CD4-positive, alpha-beta T cell (primary cell): ENCODE data around the gene IGF2BP3. TPM values are rescaled to one million over a fixed set of nuclear protein-coding genes. Genes with fewer than 3 reads are reported as not detected.

Experiments used
- ATAC-seq: fragments of 200-7000 bp; cut with Tn5 transposase; one replicate; pipeline ENCODE4 v1.10.0; 2022; ENCODE audit warnings: mild to moderate bottlenecking; ENCODE audit not compliant: poor library complexity
- CTCF ChIA-PET: fragments of 350-600 bp; sonication (Branson Sonifier 250); formaldehyde crosslinking; loops from one replicate; lab custom pipeline; 2021; ENCODE audit warnings: antibody characterized with exemption, inconsistent platforms; lab: Charles Lee
- POLR2A ChIA-PET: fragments of 350-600 bp; sonication (Branson Sonifier 250); formaldehyde crosslinking; loops from one replicate; lab custom pipeline; 2021; ENCODE audit warnings: antibody characterized with exemption, inconsistent platforms; lab: Charles Lee
- DNase-seq, 14 experiments: peaks; one replicate each; pipeline ENCODE4 v3.0.0-alpha.2; 2013 to 2020; ENCODE audit warnings: mixed read lengths in 2 of 14
- H3K27ac ChIP-seq, 2 donors: one replicate each; pipeline versions ENCODE4 v1.5.1 to v1.7.0; 2013; ENCODE audit warnings: low read length in 2 of 2, low read depth in 1 of 2, mild to moderate bottlenecking in 1 of 2
- H3K27me3 ChIP-seq, 2 experiments: 1 replicate in 1 of 2; 2 replicates in 1 of 2; pipeline versions ENCODE4 v1.6.1 to v1.7.0; 2013; ENCODE audit warnings: low read length in 2 of 2, control low read depth in 1 of 2, mild to moderate bottlenecking in 1 of 2, moderate library complexity in 1 of 2; ENCODE audit not compliant: insufficient read depth in 2 of 2, control insufficient read depth in 1 of 2
- H3K36me3 ChIP-seq: one replicate; pipeline ENCODE4 v1.6.1; 2013; ENCODE audit warnings: low read length, control low read depth; ENCODE audit not compliant: insufficient read depth
- H3K4me1 ChIP-seq: one replicate; pipeline ENCODE4 v1.6.1; 2013; ENCODE audit warnings: low read length, control low read depth; ENCODE audit not compliant: insufficient read depth
- H3K4me3 ChIP-seq: one replicate; pipeline ENCODE4 v1.5.1; 2013; ENCODE audit warnings: mild to moderate bottlenecking, low read length, moderate library complexity
- H3K9me3 ChIP-seq, 2 experiments: 1 replicate in 1 of 2; 2 replicates in 1 of 2; pipeline versions ENCODE4 v1.6.1 to v1.7.0; 2013; ENCODE audit warnings: low read length in 2 of 2, mild to moderate bottlenecking in 2 of 2, control low read depth in 1 of 2, moderate library complexity in 1 of 2; ENCODE audit not compliant: control insufficient read depth in 1 of 2, insufficient read depth in 1 of 2
- H3K27ac Mint-ChIP-seq: one replicate; pipeline ENCODE4 v1.8.0; 2020; ENCODE audit warnings: mixed read lengths
- H3K27me3 Mint-ChIP-seq: one replicate; pipeline ENCODE4 v1.8.0; 2021; ENCODE audit warnings: mixed read lengths
- H3K36me3 Mint-ChIP-seq: one replicate; pipeline ENCODE4 v1.8.0; 2021; ENCODE audit warnings: low read depth, mixed read lengths
- H3K4me1 Mint-ChIP-seq: one replicate; pipeline ENCODE4 v1.8.0; 2021; ENCODE audit warnings: low read depth, mixed read lengths
- H3K4me3 Mint-ChIP-seq: one replicate; pipeline ENCODE4 v1.8.0; 2020; ENCODE audit warnings: mild to moderate bottlenecking, mixed read lengths
- H3K9me3 Mint-ChIP-seq: one replicate; pipeline ENCODE4 v1.8.0; 2020; ENCODE audit warnings: mixed read lengths
- CTCF ChIP-seq: fragments of 200-600 bp; IDR thresholded peaks from one replicate; pipeline ENCODE4 v1.8.0; 2022; ENCODE audit warnings: antibody characterized with exemption, mild to moderate bottlenecking
- intact Hi-C, 2 experiments: fragments of 100-400 bp; cut with DNase I in 1 of 2; cut with micrococcal nuclease in 1 of 2; formaldehyde crosslinking; loops; one replicate each; pipeline versions ENCODE4 v1.15.1 to v1.9.0; 2023 to 2025; cut with DNase I, micrococcal nuclease
- total RNA-seq, 174 experiments: library from RNA in 2 of 174; stranded (reverse) in 2 of 174; gene quantifications; one replicate each; pipeline ENCODE4 v1.2.3 and lab custom pipeline; 2021 to 2026

Gene IGF2BP3
- total RNA-seq, 2 experiments from 2014 or later, result not detected

DNA sequence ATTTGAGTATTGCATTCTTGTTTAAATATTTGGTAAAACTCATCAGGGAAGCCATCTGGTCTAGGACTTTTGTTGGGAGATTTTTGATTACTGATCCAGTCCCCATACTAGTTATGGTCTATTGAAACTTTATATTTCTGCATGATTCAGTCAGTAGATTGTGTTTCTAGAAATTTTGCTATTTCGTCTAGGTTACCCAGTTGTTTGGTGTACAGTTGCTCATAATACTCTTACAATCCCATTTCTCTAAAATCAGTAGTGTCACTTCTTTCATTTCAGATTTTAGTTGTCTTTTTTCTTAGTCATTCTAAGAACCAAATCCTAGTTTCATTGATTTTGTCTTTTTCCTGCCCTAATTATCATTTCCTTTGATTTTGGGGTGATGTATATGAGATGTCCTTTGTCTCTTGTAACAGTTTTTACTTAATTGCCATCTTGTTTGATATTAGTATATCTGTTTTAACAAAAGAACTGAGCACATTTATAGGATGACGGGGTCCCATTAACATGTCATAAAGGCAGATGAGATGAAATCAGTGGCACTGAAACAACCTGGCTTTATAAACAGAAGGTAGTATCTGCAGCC is 163.3 kb downstream of the IGF2BP3 start:
- TF ChIP-seq CTCF, result no peak
- ChIA-PET CTCF (no interaction called here), POLR2A (no interaction called here)
- intact Hi-C loops, result loop anchor here in 1 of 2 experiments (10.0 kb wide), 1 partner anchor 1868 kb away; no protein-coding TSS in a partner anchor
- H3K4me3 Mint-ChIP-seq, result no peak overlapping the region
- peaks cover 43% of the 10 kb centered on the region for H3K4me1 Mint-ChIP-seq
- DNase-seq, result no peak
- Histone ChIP-seq H3K9me3 (no peaks in the 10 kb centered on the region), H3K4me1 (peaks cover 9% of the 10 kb centered on the region), H3K27me3 (no peaks in the 10 kb centered on the region), H3K36me3 (peaks cover 64% of the 10 kb centered on the region), H3K27ac (no peak overlapping the region), H3K4me3 (no peak overlapping the region)
- H3K27ac Mint-ChIP-seq, result peak overlapping the region; percentile 28
- no peaks in the 10 kb centered on the region for H3K27me3 Mint-ChIP-seq
- H3K36me3 Mint-ChIP-seq, result peaks cover 83% of the 10 kb centered on the region
- no peaks in the 10 kb centered on the region for H3K9me3 Mint-ChIP-seq
- no peak for ATAC-seq

- peaks cover 49% of the 10 kb centered on the region for H3K36me3 Mint-ChIP-seq
- no peaks in the 10 kb centered on the region for H3K27me3 Mint-ChIP-seq
- H3K9me3 Mint-ChIP-seq, result no peaks in the 10 kb centered on the region
- DNase-seq (no peak), ATAC-seq (no peak)
- peak overlapping the region; percentile 93 for H3K4me3 ChIP-seq
- peak overlapping the region; percentile 90 for H3K4me3 Mint-ChIP-seq
- H3K27ac ChIP-seq, result peak overlapping the region; percentile 60 to 74
- CTCF ChIA-PET, result interaction anchor here (0.6 to 2.6 kb wide), 3 partner anchors 10 to 443 kb away, joined by 3 to 12 read pairs (median 4); no protein-coding TSS in a partner anchor
- H3K27ac Mint-ChIP-seq, result peak overlapping the region; percentile 95
- H3K9me3 ChIP-seq, result no peaks in the 10 kb centered on the region
- H3K4me1 Mint-ChIP-seq, result peaks cover 62% of the 10 kb centered on the region
- H3K4me1 ChIP-seq, result peaks cover 35% of the 10 kb centered on the region
- TF ChIP-seq CTCF, result no peak
- intact Hi-C loops, result loop anchor here (5.0 to 10.0 kb wide), 9 partner anchors 172 to 1875 kb away; partner anchors contain the start of genes TRA2A (in 2 of the 2), CCDC126 (in 1 of the 2), CYCS (in 1 of the 2) and FAM221A (in 1 of the 2)
- peaks cover 18% of the 10 kb centered on the region for H3K36me3 ChIP-seq
- no peaks in the 10 kb centered on the region for H3K27me3 ChIP-seq
- POLR2A ChIA-PET, result interaction anchor here (0.9 to 1.7 kb wide), 7 partner anchors 13 to 297 kb away, joined by 3 to 4 read pairs (median 4); partner anchors contain the start of gene CCDC126
Measured at GRCh38 chr7:23299770-23300300, 170.5 kb downstream of the IGF2BP3 start.

DNA sequence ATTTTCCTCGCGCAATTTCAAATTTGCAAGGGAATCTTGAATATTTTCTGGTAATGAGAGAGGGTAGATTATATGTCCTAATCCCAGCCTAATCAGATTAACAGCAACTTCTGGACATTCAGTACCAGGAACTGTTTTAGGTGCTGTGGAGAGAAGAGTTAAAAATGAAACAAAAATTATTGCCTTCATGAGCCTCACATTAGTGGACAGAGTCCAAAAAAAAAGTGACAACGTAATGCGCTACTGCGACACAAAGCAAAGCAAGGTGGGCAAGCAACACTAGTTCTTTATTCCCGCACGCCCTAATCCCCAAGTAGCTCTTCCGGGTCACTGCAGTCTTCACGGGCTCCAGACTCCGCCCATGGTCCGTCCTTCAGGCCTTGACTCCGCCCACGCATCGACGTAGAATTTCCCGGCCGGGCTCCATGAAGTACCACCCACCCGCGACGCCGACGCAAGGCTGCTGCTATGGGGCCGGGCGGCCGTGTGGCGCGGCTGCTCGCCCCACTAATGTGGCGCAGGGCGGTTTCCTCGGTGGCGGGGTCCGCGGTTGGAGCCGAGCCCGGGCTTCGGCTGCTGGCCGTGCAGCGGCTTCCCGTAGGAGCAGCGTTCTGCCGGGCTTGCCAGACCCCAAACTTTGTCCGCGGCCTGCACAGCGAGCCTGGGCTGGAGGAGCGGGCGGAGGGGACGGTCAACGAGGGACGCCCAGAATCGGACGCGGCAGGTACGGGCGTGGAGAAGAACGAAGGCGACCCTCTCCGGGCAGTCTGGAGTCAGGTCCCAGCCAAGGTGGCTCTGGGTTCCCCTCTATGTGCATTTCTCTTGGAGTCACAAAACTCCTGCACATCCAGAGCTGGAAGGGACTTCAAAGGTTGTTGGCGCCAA is 171.2 kb downstream of the IGF2BP3 start, which contains the start of gene MALSU1:
Gene MALSU1 (plus strand): TSS at position 455 of the 885 bp plus-strand sequence. CDS start 14 bp downstream, at position 469.
- ATAC-seq, result peak; percentile 99
- Histone ChIP-seq H3K4me3 (peak within 1 kb of the TSS; percentile 93), H3K36me3 (peaks cover 15% of the 10 kb centered on the region), H3K27ac (peak within 1 kb of the TSS; percentile 74 to 78), H3K4me1 (peaks cover 35% of the 10 kb centered on the region), H3K27me3 (no peaks in the 10 kb centered on the region), H3K9me3 (no peaks in the 10 kb centered on the region)
- H3K9me3 Mint-ChIP-seq, result no peaks in the 10 kb centered on the region
- ChIA-PET POLR2A (interaction anchor here (0.6 to 2.3 kb wide), 16 partner anchors 14 to 298 kb away, joined by 3 to 13 read pairs (median 4); partner anchors contain the start of genes CCDC126 and NUP42), CTCF (interaction anchor here (0.6 to 2.6 kb wide), 4 partner anchors 9 to 442 kb away, joined by 3 to 12 read pairs (median 4); no protein-coding TSS in a partner anchor)
- H3K27ac Mint-ChIP-seq, result peak within 1 kb of the TSS; percentile 95
- peaks cover 42% of the 10 kb centered on the region for H3K36me3 Mint-ChIP-seq
- H3K27me3 Mint-ChIP-seq, result no peaks in the 10 kb centered on the region
- peak; percentile 89 to 99 (median 96) for DNase-seq
- TF ChIP-seq CTCF, result no peak
- intact Hi-C loops, result loop anchor here (5.0 to 10.0 kb wide), 8 partner anchors 173 to 1828 kb away; partner anchors contain the start of genes TRA2A (in 2 of the 2), CCDC126 (in 1 of the 2), CYCS (in 1 of the 2) and FAM221A (in 1 of the 2)
- H3K4me1 Mint-ChIP-seq, result peaks cover 55% of the 10 kb centered on the region
- peak within 1 kb of the TSS; percentile 90 for H3K4me3 Mint-ChIP-seq
